Type B pancreatic cell (in vitro differentiated cells): ENCODE measurements around the gene THSD4. TPM values are rescaled to one million over a fixed set of nuclear protein-coding genes. Genes with fewer than 3 reads are reported as not detected.

ENCODE experiments used
- DNase-seq: peaks from one replicate; pipeline ENCODE4 v3.0.0; 2021; ENCODE audit warnings: mixed read lengths; ENCODE audit not compliant: unreplicated experiment; ENCODE audit errors: extremely low spot score
- H3K27ac Mint-ChIP-seq: 2 replicates; pipeline ENCODE4 v1.8.0; 2021; ENCODE audit warnings: mild to moderate bottlenecking, mixed read lengths
- H3K27me3 Mint-ChIP-seq: 2 replicates; pipeline ENCODE4 v1.8.0; 2021; ENCODE audit warnings: mixed read lengths
- H3K36me3 Mint-ChIP-seq: 2 replicates; pipeline ENCODE4 v1.8.0; 2021; ENCODE audit warnings: mixed read lengths
- H3K4me1 Mint-ChIP-seq: one replicate; pipeline ENCODE4 v1.8.0; 2021; ENCODE audit warnings: mixed read lengths; ENCODE audit not compliant: unreplicated experiment
- H3K4me3 Mint-ChIP-seq: 2 replicates; pipeline ENCODE4 v1.8.0; 2021; ENCODE audit warnings: mild to moderate bottlenecking, mixed read lengths
- H3K9me3 Mint-ChIP-seq: 2 replicates; pipeline ENCODE4 v1.8.0; 2021; ENCODE audit warnings: mixed read lengths
- total RNA-seq: library from RNA; stranded (reverse); gene quantifications from 2 replicates; pipeline ENCODE4 v1.2.1, GENCODE V29; 2021; ENCODE audit warnings: low replicate concordance
- TF ChIP-seq, protein P1 (sequence below): fragments of 200-600 bp; sonication (generic); conservative IDR thresholded peaks from 2 replicates; pipeline ENCODE4 v1.5.0; 2021; ENCODE audit warnings: antibody characterized with exemption, mild to moderate bottlenecking

THSD4 gene
- total RNA-seq, 1 donor from 2014 or later: 43.3 TPM

DNA sequence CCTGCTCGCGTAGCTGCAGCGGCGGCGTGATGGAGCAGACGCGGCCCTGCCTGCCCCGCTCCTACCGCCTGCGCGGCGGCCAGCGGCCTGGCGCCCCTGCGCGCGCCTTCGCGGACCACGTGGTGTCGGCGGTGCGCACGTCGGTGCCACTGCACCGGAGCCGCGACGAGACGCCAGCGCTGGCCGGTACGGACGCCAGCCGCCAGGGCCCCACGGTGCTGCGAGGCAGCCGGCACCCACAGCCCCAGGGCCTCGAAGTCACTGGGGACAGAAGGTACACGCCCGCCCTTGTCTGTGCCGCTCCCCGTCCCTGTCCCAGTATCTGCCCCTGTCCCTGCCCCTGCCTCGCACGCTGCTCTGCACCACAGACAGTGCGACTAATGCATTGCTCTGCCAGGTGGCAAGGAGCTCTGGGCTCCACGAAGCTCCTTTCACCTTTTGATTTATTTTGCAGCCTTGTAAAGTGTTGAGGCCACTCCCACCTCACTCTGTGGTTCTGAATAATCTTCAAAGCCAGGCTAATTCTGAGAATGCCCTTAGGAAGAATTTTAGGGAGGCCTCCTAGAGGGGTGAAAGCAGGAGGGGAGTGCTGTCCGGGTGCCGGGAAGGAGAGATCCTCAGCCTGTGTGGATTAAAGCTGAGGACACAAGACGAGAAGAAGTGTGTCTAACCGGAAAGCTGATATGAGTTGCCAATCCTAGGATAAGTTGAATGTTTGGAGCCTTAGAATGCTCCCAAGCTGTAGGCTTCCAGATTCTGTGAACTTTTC, 100.0 kb downstream of the THSD4 start:
- TF ChIP-seq, protein P1, sequence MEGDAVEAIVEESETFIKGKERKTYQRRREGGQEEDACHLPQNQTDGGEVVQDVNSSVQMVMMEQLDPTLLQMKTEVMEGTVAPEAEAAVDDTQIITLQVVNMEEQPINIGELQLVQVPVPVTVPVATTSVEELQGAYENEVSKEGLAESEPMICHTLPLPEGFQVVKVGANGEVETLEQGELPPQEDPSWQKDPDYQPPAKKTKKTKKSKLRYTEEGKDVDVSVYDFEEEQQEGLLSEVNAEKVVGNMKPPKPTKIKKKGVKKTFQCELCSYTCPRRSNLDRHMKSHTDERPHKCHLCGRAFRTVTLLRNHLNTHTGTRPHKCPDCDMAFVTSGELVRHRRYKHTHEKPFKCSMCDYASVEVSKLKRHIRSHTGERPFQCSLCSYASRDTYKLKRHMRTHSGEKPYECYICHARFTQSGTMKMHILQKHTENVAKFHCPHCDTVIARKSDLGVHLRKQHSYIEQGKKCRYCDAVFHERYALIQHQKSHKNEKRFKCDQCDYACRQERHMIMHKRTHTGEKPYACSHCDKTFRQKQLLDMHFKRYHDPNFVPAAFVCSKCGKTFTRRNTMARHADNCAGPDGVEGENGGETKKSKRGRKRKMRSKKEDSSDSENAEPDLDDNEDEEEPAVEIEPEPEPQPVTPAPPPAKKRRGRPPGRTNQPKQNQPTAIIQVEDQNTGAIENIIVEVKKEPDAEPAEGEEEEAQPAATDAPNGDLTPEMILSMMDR: no peak
- no peak for DNase-seq
- Mint-ChIP-seq H3K27me3 (peaks cover 4% of the 10 kb centered on the region), H3K9me3 (peaks cover 8% of the 10 kb centered on the region), H3K4me3 (no peak overlapping the region), H3K4me1 (peaks cover 19% of the 10 kb centered on the region), H3K27ac (peak overlapping the region; percentile 40), H3K36me3 (peaks cover 16% of the 10 kb centered on the region)

DNA sequence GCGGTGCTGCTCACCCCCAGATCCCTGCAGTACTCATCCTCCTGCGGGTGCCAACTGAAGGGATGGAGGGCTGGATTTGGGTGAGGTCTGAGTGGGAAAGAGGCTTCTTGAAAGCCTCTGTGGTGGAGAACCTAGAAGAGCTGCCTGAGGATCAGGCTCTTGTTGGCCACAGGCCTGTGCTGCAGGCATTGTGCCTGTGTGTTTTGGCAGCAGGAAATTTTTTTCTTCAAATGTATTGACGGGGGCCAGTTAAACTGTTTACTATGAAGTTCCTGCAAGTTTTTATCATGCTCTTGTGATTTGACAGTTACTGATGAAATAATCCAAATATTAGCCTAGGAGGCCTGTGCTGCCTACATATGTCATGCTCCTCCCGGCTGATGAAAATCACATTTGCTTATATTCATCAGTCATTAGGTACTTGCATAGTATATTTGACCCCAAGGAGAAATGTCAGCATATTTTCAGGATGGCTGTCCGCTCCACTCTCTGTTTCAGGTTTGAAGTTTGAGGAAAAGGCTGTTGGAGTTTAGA, 103.1 kb downstream of the THSD4 start:
- no peak for DNase-seq
- peaks cover 4% of the 10 kb centered on the region for H3K27me3 Mint-ChIP-seq
- peak overlapping the region; percentile 12 for H3K4me3 Mint-ChIP-seq
- no peak overlapping the region for H3K27ac Mint-ChIP-seq
- TF ChIP-seq, protein P1: no peak
- H3K9me3 Mint-ChIP-seq: peaks cover 13% of the 10 kb centered on the region
- H3K4me1 Mint-ChIP-seq: peaks cover 25% of the 10 kb centered on the region
- peaks cover 18% of the 10 kb centered on the region for H3K36me3 Mint-ChIP-seq

- Mint-ChIP-seq H3K4me1 (peaks cover 32% of the 10 kb centered on the region), H3K4me3 (no peak overlapping the region), H3K27ac (no peak overlapping the region), H3K27me3 (peaks cover 4% of the 10 kb centered on the region), H3K9me3 (peaks cover 19% of the 10 kb centered on the region), H3K36me3 (peaks cover 21% of the 10 kb centered on the region)
- TF ChIP-seq, protein P1: no peak
- no peak for DNase-seq
These were observed 103.8 kb downstream of the THSD4 start for GRCh38 chr15:71219101-71219500.

DNA sequence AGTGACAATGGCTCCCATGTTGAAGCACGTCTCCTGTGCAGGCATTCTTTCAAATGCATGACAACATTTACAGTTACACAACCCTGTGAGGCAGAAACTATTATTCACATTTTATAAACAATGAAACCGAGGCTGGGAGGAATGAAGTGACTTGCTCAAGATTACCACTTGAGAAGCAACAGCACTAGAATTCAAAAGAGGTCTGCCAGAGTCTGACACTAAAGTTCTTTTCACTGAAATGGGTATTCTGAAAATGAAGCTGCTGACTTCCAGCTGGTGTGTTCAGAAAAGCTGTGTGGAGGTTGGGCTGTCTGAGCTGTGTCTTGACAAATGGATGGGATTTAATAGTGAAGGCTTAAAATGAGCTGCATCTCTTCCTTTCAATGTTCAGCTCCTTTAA, 104.4 kb downstream of the THSD4 start:
- no peak for DNase-seq
- Mint-ChIP-seq H3K4me3 (no peak overlapping the region), H3K27me3 (peaks cover 4% of the 10 kb centered on the region), H3K4me1 (peaks cover 32% of the 10 kb centered on the region), H3K36me3 (peaks cover 21% of the 10 kb centered on the region), H3K27ac (no peak overlapping the region), H3K9me3 (peaks cover 19% of the 10 kb centered on the region)
- TF ChIP-seq, protein P1: no peak

GRCh38 chr15:71220828-71221227, 105.6 kb downstream of the THSD4 start:
- Mint-ChIP-seq H3K4me1 (peaks cover 31% of the 10 kb centered on the region), H3K4me3 (no peak overlapping the region), H3K27me3 (no peaks in the 10 kb centered on the region)

More at GRCh38 chr15:71220828-71221227, 105.6 kb downstream of the THSD4 start:
- Mint-ChIP-seq H3K27ac (no peak overlapping the region), H3K36me3 (peaks cover 20% of the 10 kb centered on the region), H3K9me3 (peaks cover 16% of the 10 kb centered on the region)
- TF ChIP-seq, protein P1: no peak
- no peak for DNase-seq
